ENCODE data around the gene ALK.

Gene ALK

GRCh38 chr2:29573147-29573546 lies 348.2 kb downstream of the ALK start:
- Histone ChIP-seq H3K27me3 (ENCODE audit: low read depth, low read length) (no peaks in the 10 kb centered on the region), H3K4me1 (ENCODE audit: control insufficient read depth in 1 of 2, insufficient read depth in 2 of 2, low read length in 2 of 2) (no peaks in the 10 kb centered on the region), H3K27ac (ENCODE audit: low read length) (no peak overlapping the region), H3K36me3 (ENCODE audit: control insufficient read depth in 1 of 2, insufficient read depth in 2 of 2, low read length in 2 of 2) (no peaks in the 10 kb centered on the region), H3K9me3 (ENCODE audit: control insufficient read depth in 1 of 2, low read length in 2 of 2) (no peaks in the 10 kb centered on the region), H3K4me3 (ENCODE audit: low read depth in 1 of 2, low read length in 2 of 2) (no peak overlapping the region)

GRCh38 chr2:29570539-29570938 lies 350.8 kb downstream of the ALK start:
- Histone ChIP-seq H3K27ac (ENCODE audit: low read length) (no peak overlapping the region), H3K4me3 (ENCODE audit: low read depth in 1 of 2, low read length in 2 of 2) (no peak overlapping the region), H3K9me3 (ENCODE audit: control insufficient read depth in 1 of 2, low read length in 2 of 2) (no peaks in the 10 kb centered on the region), H3K36me3 (ENCODE audit: control insufficient read depth in 1 of 2, insufficient read depth in 2 of 2, low read length in 2 of 2) (no peaks in the 10 kb centered on the region), H3K27me3 (ENCODE audit: low read depth, low read length) (no peaks in the 10 kb centered on the region), H3K4me1 (ENCODE audit: control insufficient read depth in 1 of 2, insufficient read depth in 2 of 2, low read length in 2 of 2) (no peaks in the 10 kb centered on the region)

- Histone ChIP-seq H3K36me3 (ENCODE audit: control insufficient read depth in 1 of 2, insufficient read depth in 2 of 2, low read length in 2 of 2) (no peaks in the 10 kb centered on the region), H3K27me3 (ENCODE audit: low read depth, low read length) (no peaks in the 10 kb centered on the region), H3K4me1 (ENCODE audit: control insufficient read depth in 1 of 2, insufficient read depth in 2 of 2, low read length in 2 of 2) (no peaks in the 10 kb centered on the region), H3K9me3 (ENCODE audit: control insufficient read depth in 1 of 2, low read length in 2 of 2) (no peaks in the 10 kb centered on the region), H3K27ac (ENCODE audit: low read length) (no peak overlapping the region), H3K4me3 (ENCODE audit: low read depth in 1 of 2, low read length in 2 of 2) (no peak overlapping the region)
Measured at GRCh38 chr2:29567906-29568520, 353.4 kb downstream of the ALK start.

- H3K9me3 ChIP-seq (ENCODE audit: control insufficient read depth in 1 of 2, low read length in 2 of 2), result no peaks in the 10 kb centered on the region
- H3K4me3 ChIP-seq (ENCODE audit: low read depth in 1 of 2, low read length in 2 of 2), result no peak overlapping the region
- H3K27me3 ChIP-seq (ENCODE audit: low read depth, low read length), result no peaks in the 10 kb centered on the region
- no peaks in the 10 kb centered on the region for H3K4me1 ChIP-seq (ENCODE audit: control insufficient read depth in 1 of 2, insufficient read depth in 2 of 2, low read length in 2 of 2)
- no peaks in the 10 kb centered on the region for H3K36me3 ChIP-seq (ENCODE audit: control insufficient read depth in 1 of 2, insufficient read depth in 2 of 2, low read length in 2 of 2)
- H3K27ac ChIP-seq (ENCODE audit: low read length), result no peak overlapping the region
Measured at GRCh38 chr2:29563697-29564096, 357.7 kb downstream of the ALK start.

- no peak overlapping the region for H3K27ac ChIP-seq (ENCODE audit: low read length)
- no peak overlapping the region for H3K4me3 ChIP-seq (ENCODE audit: low read depth in 1 of 2, low read length in 2 of 2)
- H3K4me1 ChIP-seq (ENCODE audit: control insufficient read depth in 1 of 2, insufficient read depth in 2 of 2, low read length in 2 of 2), result no peaks in the 10 kb centered on the region
- no peaks in the 10 kb centered on the region for H3K36me3 ChIP-seq (ENCODE audit: control insufficient read depth in 1 of 2, insufficient read depth in 2 of 2, low read length in 2 of 2)
- no peaks in the 10 kb centered on the region for H3K27me3 ChIP-seq (ENCODE audit: low read depth, low read length)
- H3K9me3 ChIP-seq (ENCODE audit: control insufficient read depth in 1 of 2, low read length in 2 of 2), result no peaks in the 10 kb centered on the region
Measured at GRCh38 chr2:29562896-29563295, 358.5 kb downstream of the ALK start.

- Histone ChIP-seq H3K36me3 (ENCODE audit: control insufficient read depth in 1 of 2, insufficient read depth in 2 of 2, low read length in 2 of 2) (no peaks in the 10 kb centered on the region), H3K27ac (ENCODE audit: low read length) (no peak overlapping the region), H3K27me3 (ENCODE audit: low read depth, low read length) (no peaks in the 10 kb centered on the region), H3K4me3 (ENCODE audit: low read depth in 1 of 2, low read length in 2 of 2) (no peak overlapping the region), H3K4me1 (ENCODE audit: control insufficient read depth in 1 of 2, insufficient read depth in 2 of 2, low read length in 2 of 2) (no peaks in the 10 kb centered on the region), H3K9me3 (ENCODE audit: control insufficient read depth in 1 of 2, low read length in 2 of 2) (no peaks in the 10 kb centered on the region)
Measured at GRCh38 chr2:29562319-29562718, 359.1 kb downstream of the ALK start.

GRCh38 chr2:29561628-29562027 lies 359.8 kb downstream of the ALK start:
- Histone ChIP-seq H3K36me3 (ENCODE audit: control insufficient read depth in 1 of 2, insufficient read depth in 2 of 2, low read length in 2 of 2) (no peaks in the 10 kb centered on the region), H3K27ac (ENCODE audit: low read length) (no peak overlapping the region), H3K4me3 (ENCODE audit: low read depth in 1 of 2, low read length in 2 of 2) (no peak overlapping the region), H3K4me1 (ENCODE audit: control insufficient read depth in 1 of 2, insufficient read depth in 2 of 2, low read length in 2 of 2) (no peaks in the 10 kb centered on the region), H3K27me3 (ENCODE audit: low read depth, low read length) (no peaks in the 10 kb centered on the region), H3K9me3 (ENCODE audit: control insufficient read depth in 1 of 2, low read length in 2 of 2) (no peaks in the 10 kb centered on the region)

- Histone ChIP-seq H3K27me3 (ENCODE audit: low read depth, low read length) (no peaks in the 10 kb centered on the region), H3K27ac (ENCODE audit: low read length) (no peak overlapping the region), H3K4me1 (ENCODE audit: control insufficient read depth in 1 of 2, insufficient read depth in 2 of 2, low read length in 2 of 2) (no peaks in the 10 kb centered on the region), H3K36me3 (ENCODE audit: control insufficient read depth in 1 of 2, insufficient read depth in 2 of 2, low read length in 2 of 2) (no peaks in the 10 kb centered on the region), H3K4me3 (ENCODE audit: low read depth in 1 of 2, low read length in 2 of 2) (no peak overlapping the region), H3K9me3 (ENCODE audit: control insufficient read depth in 1 of 2, low read length in 2 of 2) (no peaks in the 10 kb centered on the region)
Measured at GRCh38 chr2:29561181-29561580, 360.2 kb downstream of the ALK start.

- Histone ChIP-seq H3K4me1 (ENCODE audit: control insufficient read depth in 1 of 2, insufficient read depth in 2 of 2, low read length in 2 of 2) (no peaks in the 10 kb centered on the region), H3K27ac (ENCODE audit: low read length) (no peak overlapping the region), H3K9me3 (ENCODE audit: control insufficient read depth in 1 of 2, low read length in 2 of 2) (no peaks in the 10 kb centered on the region)
Measured at GRCh38 chr2:29560566-29560965, 360.8 kb downstream of the ALK start.

GRCh38 chr2:29560030-29560429 lies 361.4 kb downstream of the ALK start:
- no peaks in the 10 kb centered on the region for H3K36me3 ChIP-seq (ENCODE audit: control insufficient read depth in 1 of 2, insufficient read depth in 2 of 2, low read length in 2 of 2)
- H3K4me1 ChIP-seq (ENCODE audit: control insufficient read depth in 1 of 2, insufficient read depth in 2 of 2, low read length in 2 of 2), result no peaks in the 10 kb centered on the region
- H3K27me3 ChIP-seq (ENCODE audit: low read depth, low read length), result no peaks in the 10 kb centered on the region
- H3K4me3 ChIP-seq (ENCODE audit: low read depth in 1 of 2, low read length in 2 of 2), result no peak overlapping the region
- H3K27ac ChIP-seq (ENCODE audit: low read length), result no peak overlapping the region
- no peaks in the 10 kb centered on the region for H3K9me3 ChIP-seq (ENCODE audit: control insufficient read depth in 1 of 2, low read length in 2 of 2)

More at GRCh38 chr2:29560566-29560965, 360.8 kb downstream of the ALK start:
- Histone ChIP-seq H3K27me3 (ENCODE audit: low read depth, low read length) (no peaks in the 10 kb centered on the region), H3K4me3 (ENCODE audit: low read depth in 1 of 2, low read length in 2 of 2) (no peak overlapping the region), H3K36me3 (ENCODE audit: control insufficient read depth in 1 of 2, insufficient read depth in 2 of 2, low read length in 2 of 2) (no peaks in the 10 kb centered on the region)

GRCh38 chr2:29559578-29559977 lies 361.8 kb downstream of the ALK start:
- Histone ChIP-seq H3K36me3 (ENCODE audit: control insufficient read depth in 1 of 2, insufficient read depth in 2 of 2, low read length in 2 of 2) (no peaks in the 10 kb centered on the region), H3K27me3 (ENCODE audit: low read depth, low read length) (no peaks in the 10 kb centered on the region), H3K27ac (ENCODE audit: low read length) (no peak overlapping the region), H3K4me1 (ENCODE audit: control insufficient read depth in 1 of 2, insufficient read depth in 2 of 2, low read length in 2 of 2) (no peaks in the 10 kb centered on the region), H3K4me3 (ENCODE audit: low read depth in 1 of 2, low read length in 2 of 2) (no peak overlapping the region), H3K9me3 (ENCODE audit: control insufficient read depth in 1 of 2, low read length in 2 of 2) (no peaks in the 10 kb centered on the region)

- Histone ChIP-seq H3K9me3 (ENCODE audit: control insufficient read depth in 1 of 2, low read length in 2 of 2) (no peaks in the 10 kb centered on the region), H3K4me3 (ENCODE audit: low read depth in 1 of 2, low read length in 2 of 2) (no peak overlapping the region), H3K27me3 (ENCODE audit: low read depth, low read length) (no peaks in the 10 kb centered on the region), H3K4me1 (ENCODE audit: control insufficient read depth in 1 of 2, insufficient read depth in 2 of 2, low read length in 2 of 2) (no peaks in the 10 kb centered on the region), H3K27ac (ENCODE audit: low read length) (no peak overlapping the region), H3K36me3 (ENCODE audit: control insufficient read depth in 1 of 2, insufficient read depth in 2 of 2, low read length in 2 of 2) (no peaks in the 10 kb centered on the region)
Measured at GRCh38 chr2:29558097-29558496, 363.3 kb downstream of the ALK start.
